Upper lobe of right lung (tissue), 1 donor: ENCODE results near the gene CD81. TPM values are rescaled to one million over a fixed set of nuclear protein-coding genes. Genes with fewer than 3 reads are reported as not detected.
A peak's percentile ranks its signal among the peaks of the same experiment; 100 is the strongest.

ENCODE experiments used
- ATAC-seq: fragments of 200-7000 bp; cut with Tn5 transposase; one replicate; pipeline ENCODE4 v1.9.1; 2020; ENCODE audit warnings: mild to moderate bottlenecking, moderate library complexity
- DNase-seq: peaks from one replicate; pipeline ENCODE4 v3.0.0-alpha.2; 2020
- H3K27ac ChIP-seq: fragments of 200-600 bp; one replicate; pipeline ENCODE4 v1.8.0; 2022
- H3K27me3 ChIP-seq: fragments of 200-600 bp; one replicate; pipeline ENCODE4 v1.8.0; 2022; ENCODE audit warnings: mild to moderate bottlenecking
- H3K36me3 ChIP-seq: fragments of 200-600 bp; one replicate; pipeline ENCODE4 v1.8.0; 2022
- H3K4me1 ChIP-seq: fragments of 200-600 bp; one replicate; pipeline ENCODE4 v1.8.0; 2022
- H3K4me3 ChIP-seq: fragments of 200-600 bp; one replicate; pipeline ENCODE4 v1.8.0; 2022; ENCODE audit warnings: mild to moderate bottlenecking
- H3K9me3 ChIP-seq: fragments of 200-600 bp; one replicate; pipeline ENCODE4 v1.8.0; 2022
- intact Hi-C: fragments of 100-400 bp; cut with DNase I; formaldehyde crosslinking; loops from one replicate; pipeline ENCODE4 v1.11.0; 2022
- total RNA-seq: library from RNA; stranded (reverse); fragmentation: NEBNext Ultra II Directional; extraction: Animal tissue kit (Norgen Biotek cat#: 25700); gene quantifications from one replicate; pipeline ENCODE4 v1.2.1, GENCODE V29; 2021
- TF ChIP-seq, protein P1 (sequence below): fragments of 200-600 bp; IDR thresholded peaks from one replicate; pipeline ENCODE4 v1.8.0; 2022; ENCODE audit warnings: antibody characterized with exemption
- donor health status: DM: no; HTN: yes; CAD: no; lungs with severe emphysema.

The CD81 gene
- total RNA-seq, 1 donor from 2014 or later, result 801 TPM

DNA sequence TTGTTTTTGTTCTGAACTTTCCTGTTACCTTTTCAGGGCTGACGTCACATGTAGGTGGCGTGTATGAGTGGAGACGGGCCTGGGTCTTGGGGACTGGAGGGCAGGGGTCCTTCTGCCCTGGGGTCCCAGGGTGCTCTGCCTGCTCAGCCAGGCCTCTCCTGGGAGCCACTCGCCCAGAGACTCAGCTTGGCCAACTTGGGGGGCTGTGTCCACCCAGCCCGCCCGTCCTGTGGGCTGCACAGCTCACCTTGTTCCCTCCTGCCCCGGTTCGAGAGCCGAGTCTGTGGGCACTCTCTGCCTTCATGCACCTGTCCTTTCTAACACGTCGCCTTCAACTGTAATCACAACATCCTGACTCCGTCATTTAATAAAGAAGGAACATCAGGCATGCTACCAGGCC lies 19.9 kb downstream of the CD81 start:
- peaks cover 62% of the 10 kb centered on the region for H3K36me3 ChIP-seq

DNA sequence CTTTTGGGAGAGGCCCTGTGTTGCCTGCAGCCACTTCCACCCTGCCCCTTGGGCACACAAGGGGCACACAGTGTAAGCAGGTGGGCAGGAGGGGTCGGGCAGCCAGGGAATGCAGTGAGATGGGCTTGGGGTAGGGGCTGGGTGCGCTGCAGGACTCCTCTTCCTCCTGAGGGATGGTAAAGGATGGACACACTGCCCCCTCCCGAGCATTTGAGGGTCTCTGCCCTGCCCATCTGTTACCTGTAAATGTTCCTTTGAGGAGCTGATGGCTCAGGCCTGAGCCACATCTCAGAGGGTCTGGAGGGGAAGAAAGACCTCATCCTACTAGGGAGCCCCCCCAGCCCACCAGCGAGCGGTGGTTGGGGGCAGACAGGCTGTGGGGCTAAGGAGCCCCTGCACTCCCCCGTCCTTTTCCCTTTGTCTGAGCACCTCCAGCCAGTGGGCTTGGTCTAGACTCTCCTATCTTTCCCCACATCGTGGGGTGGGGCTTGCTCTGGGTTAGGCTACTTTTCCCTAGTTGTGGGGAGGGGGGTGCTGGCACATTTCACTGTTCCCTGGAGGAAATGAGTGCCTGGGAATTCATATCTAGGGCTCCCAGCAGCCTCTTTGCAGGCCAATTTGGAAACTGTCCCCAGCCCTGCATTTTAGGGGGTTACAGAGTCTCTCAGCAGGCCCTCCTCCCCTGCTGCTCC lies 21.7 kb downstream of the CD81 start:
- no peaks in the 10 kb centered on the region for H3K27me3 ChIP-seq
- H3K36me3 ChIP-seq, result peaks cover 61% of the 10 kb centered on the region
- intact Hi-C loops, result no loop called here
- ATAC-seq (no peak), DNase-seq (no peak)
- TF ChIP-seq, protein P1, sequence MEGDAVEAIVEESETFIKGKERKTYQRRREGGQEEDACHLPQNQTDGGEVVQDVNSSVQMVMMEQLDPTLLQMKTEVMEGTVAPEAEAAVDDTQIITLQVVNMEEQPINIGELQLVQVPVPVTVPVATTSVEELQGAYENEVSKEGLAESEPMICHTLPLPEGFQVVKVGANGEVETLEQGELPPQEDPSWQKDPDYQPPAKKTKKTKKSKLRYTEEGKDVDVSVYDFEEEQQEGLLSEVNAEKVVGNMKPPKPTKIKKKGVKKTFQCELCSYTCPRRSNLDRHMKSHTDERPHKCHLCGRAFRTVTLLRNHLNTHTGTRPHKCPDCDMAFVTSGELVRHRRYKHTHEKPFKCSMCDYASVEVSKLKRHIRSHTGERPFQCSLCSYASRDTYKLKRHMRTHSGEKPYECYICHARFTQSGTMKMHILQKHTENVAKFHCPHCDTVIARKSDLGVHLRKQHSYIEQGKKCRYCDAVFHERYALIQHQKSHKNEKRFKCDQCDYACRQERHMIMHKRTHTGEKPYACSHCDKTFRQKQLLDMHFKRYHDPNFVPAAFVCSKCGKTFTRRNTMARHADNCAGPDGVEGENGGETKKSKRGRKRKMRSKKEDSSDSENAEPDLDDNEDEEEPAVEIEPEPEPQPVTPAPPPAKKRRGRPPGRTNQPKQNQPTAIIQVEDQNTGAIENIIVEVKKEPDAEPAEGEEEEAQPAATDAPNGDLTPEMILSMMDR, result no peak
- H3K4me3 ChIP-seq, result peak overlapping the region; percentile 61
- no peaks in the 10 kb centered on the region for H3K9me3 ChIP-seq
- peaks cover 21% of the 10 kb centered on the region for H3K4me1 ChIP-seq
- peak overlapping the region; percentile 94 for H3K27ac ChIP-seq

More for the DNA sequence above, 19.9 kb downstream of the CD81 start:
- no peak overlapping the region for H3K4me3 ChIP-seq
- DNase-seq (no peak), ATAC-seq (no peak)
- no peaks in the 10 kb centered on the region for H3K9me3 ChIP-seq
- intact Hi-C loops, result no loop called here
- no peak overlapping the region for H3K27ac ChIP-seq
- TF ChIP-seq, protein P1, result no peak
- peaks cover 19% of the 10 kb centered on the region for H3K4me1 ChIP-seq
- no peaks in the 10 kb centered on the region for H3K27me3 ChIP-seq

DNA sequence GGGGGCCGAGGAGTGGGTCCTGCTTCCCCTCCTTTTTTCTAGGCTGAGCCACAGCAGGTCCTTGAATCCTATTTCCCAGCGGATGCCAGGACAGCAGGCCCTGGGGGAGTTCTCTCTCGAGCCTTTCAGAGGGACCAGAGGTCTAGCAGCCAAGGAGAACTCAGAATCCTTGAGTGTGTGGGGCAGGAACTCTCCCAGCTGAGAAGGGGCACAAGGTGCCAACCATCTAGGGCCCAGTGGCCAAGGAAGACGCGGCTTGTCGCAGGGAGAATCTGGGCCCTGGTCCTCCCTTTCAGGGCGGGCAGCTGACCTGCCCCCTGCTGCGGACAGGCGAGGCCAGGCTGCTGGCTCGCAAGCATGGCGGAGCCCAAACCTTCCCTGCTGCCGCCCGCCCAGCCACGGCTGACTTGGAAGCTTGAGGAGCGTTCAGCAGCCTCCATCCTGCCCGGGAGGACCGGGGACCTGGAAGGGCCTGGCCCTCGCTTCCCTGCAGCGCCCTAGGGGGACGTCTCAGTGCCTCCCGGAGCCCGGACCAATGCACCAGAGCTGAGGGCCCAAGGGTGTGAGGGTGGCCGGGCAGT lies 22.5 kb downstream of the CD81 start:
- Histone ChIP-seq H3K27me3 (no peaks in the 10 kb centered on the region), H3K36me3 (peaks cover 54% of the 10 kb centered on the region), H3K9me3 (no peaks in the 10 kb centered on the region), H3K4me3 (peak overlapping the region; percentile 61), H3K27ac (peak overlapping the region; percentile 94), H3K4me1 (peaks cover 21% of the 10 kb centered on the region)
- DNase-seq, result no peak
- TF ChIP-seq, protein P1, result no peak
- ATAC-seq, result no peak
- intact Hi-C loops, result no loop called here

DNA sequence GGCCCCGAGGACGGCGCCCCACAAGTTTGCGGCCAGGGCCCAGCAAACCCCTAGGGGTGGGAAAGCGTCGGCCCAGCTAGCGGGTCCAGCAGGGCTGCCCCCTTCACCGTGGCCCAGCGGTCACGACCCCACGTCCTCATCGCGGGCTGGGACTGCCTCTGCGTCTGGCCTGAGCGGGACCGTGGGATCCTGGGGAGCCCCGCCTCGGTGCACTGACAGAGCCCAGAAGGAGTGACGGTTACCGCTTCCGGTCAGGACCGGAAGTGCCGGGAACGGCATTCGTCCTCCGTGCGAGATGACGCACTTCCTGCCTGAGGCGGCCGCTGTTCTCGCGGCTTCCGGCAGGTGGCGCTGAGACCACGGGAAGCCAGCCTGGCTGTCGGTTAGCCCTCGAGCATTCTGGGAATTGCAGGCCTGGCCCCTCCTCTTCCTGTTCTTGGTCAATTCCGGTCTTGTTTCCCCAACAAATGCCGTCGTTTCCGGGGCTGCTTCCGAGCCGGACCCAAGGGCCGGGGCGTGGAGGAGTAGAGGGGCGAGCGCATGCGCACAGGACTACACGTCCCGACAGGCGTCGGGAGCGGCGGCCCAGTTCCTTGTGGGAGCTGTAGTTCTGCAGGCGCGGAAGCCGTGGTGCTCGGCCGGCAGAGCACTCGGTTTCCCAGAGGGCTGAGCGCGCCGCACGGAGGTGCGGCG lies 23.1 kb downstream of the CD81 start, which contains the start of gene TSSC4:
Gene TSSC4 (plus strand): TSS at position 682 of the 693 bp plus-strand sequence. CDS start 1,884 bp downstream, outside the sequence.
- Histone ChIP-seq H3K4me1 (peaks cover 21% of the 10 kb centered on the region), H3K36me3 (peaks cover 49% of the 10 kb centered on the region), H3K9me3 (no peaks in the 10 kb centered on the region), H3K27me3 (no peaks in the 10 kb centered on the region), H3K27ac (peak within 1 kb of the TSS; percentile 94), H3K4me3 (peak within 1 kb of the TSS; percentile 99)
- TF ChIP-seq, protein P1, result peak; percentile 97
- intact Hi-C loops, result no loop called here
- DNase-seq, result peak; percentile 100
- peak; percentile 93 for ATAC-seq

DNA sequence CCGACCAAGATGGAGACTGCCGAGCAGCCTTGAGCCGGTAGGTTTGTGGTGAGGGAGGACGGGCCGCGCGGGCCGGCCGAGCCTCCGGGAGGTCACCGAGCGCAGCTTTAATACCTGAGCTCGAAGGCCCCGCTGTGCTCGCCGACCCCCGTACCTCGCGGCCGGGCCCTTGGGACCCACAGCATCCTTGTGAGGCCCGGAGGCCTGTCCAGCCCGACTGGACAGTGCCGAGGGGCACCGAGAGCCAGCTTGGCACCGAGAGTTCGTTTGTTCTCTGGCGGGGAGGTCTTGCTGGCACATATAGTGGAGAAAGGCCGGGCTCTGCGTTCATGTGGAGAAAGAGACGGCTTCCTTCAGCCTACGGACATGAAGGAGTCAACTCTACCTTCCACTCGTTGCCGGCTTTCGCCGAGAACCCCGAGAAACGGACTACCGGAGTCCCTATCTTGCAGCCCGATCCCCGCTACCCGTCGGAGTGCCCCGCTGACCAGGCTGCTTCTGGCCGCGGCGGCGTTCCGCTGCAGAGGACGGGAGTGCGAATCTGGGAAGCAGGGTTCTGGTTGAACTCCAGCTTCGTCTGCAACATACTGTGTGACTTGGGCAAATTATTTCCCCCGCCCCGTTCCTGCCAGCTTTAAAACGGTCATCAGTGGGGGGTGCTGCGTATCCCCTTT lies 23.8 kb downstream of the CD81 start:
- peaks cover 42% of the 10 kb centered on the region for H3K36me3 ChIP-seq
- DNase-seq, result no peak
- ATAC-seq, result peak; percentile 0
- intact Hi-C loops, result no loop called here
- H3K4me3 ChIP-seq, result peak overlapping the region; percentile 99
- no peaks in the 10 kb centered on the region for H3K27me3 ChIP-seq
- H3K4me1 ChIP-seq, result peaks cover 21% of the 10 kb centered on the region
- TF ChIP-seq, protein P1, result no peak
- peak overlapping the region; percentile 89 for H3K27ac ChIP-seq
- no peaks in the 10 kb centered on the region for H3K9me3 ChIP-seq
